Endodermal cell (in vitro differentiated cells): Measurements from ENCODE around the gene GXYLT2. TPM values are rescaled to one million over a fixed set of nuclear protein-coding genes. Genes with fewer than 3 reads are reported as not detected.

Experiments
- DNase-seq: peaks from one replicate; pipeline ENCODE4 v3.0.0-alpha.2; 2017
- H3K27ac ChIP-seq: 2 replicates; pipeline ENCODE4 v1.5.1; 2013; ENCODE audit warnings: mild to moderate bottlenecking, low read depth, low read length, moderate library complexity
- H3K27me3 ChIP-seq: 2 replicates; pipeline ENCODE4 v1.6.1; 2013; ENCODE audit warnings: mild to moderate bottlenecking, low read length, moderate library complexity; ENCODE audit not compliant: insufficient read depth, control insufficient read depth, poor library complexity, severe bottlenecking
- H3K36me3 ChIP-seq: 2 replicates; pipeline ENCODE4 v1.7.0; 2013; ENCODE audit warnings: mild to moderate bottlenecking, low read length, moderate library complexity; ENCODE audit not compliant: control insufficient read depth, insufficient read depth
- H3K4me1 ChIP-seq: one replicate; pipeline ENCODE4 v1.7.0; 2013; ENCODE audit warnings: low read length; ENCODE audit not compliant: control insufficient read depth, insufficient read depth
- H3K4me3 ChIP-seq: 2 replicates; pipeline ENCODE4 v1.5.1; 2013; ENCODE audit warnings: mild to moderate bottlenecking, low read length, moderate library complexity
- H3K9ac ChIP-seq: 2 replicates; pipeline ENCODE4 v1.6.1; 2013; ENCODE audit warnings: mild to moderate bottlenecking, low read length, moderate library complexity; ENCODE audit not compliant: poor library complexity, severe bottlenecking; ENCODE audit errors: extremely low read depth
- H3K9me3 ChIP-seq: 2 replicates; pipeline ENCODE4 v1.6.1; 2013; ENCODE audit warnings: mild to moderate bottlenecking, low read length, moderate library complexity; ENCODE audit not compliant: control insufficient read depth
- H3K27ac Mint-ChIP-seq: 2 replicates; pipeline ENCODE4 v1.8.0; 2020; ENCODE audit warnings: mixed read lengths
- H3K27me3 Mint-ChIP-seq: 2 replicates; pipeline ENCODE4 v1.8.0; 2021; ENCODE audit warnings: mild to moderate bottlenecking, mixed read lengths; ENCODE audit not compliant: insufficient read depth
- H3K36me3 Mint-ChIP-seq: 2 replicates; pipeline ENCODE4 v1.8.0; 2020; ENCODE audit warnings: low read depth, mixed read lengths
- H3K4me1 Mint-ChIP-seq: 2 replicates; pipeline ENCODE4 v1.8.0; 2020; ENCODE audit warnings: mixed read lengths
- H3K4me3 Mint-ChIP-seq: 2 replicates; pipeline ENCODE4 v1.8.0; 2020; ENCODE audit warnings: mild to moderate bottlenecking, moderate library complexity, mixed read lengths
- H3K9me3 Mint-ChIP-seq: 2 replicates; pipeline ENCODE4 v1.8.0; 2020; ENCODE audit warnings: mild to moderate bottlenecking, mixed read lengths
- CTCF ChIP-seq: fragments of 200-600 bp; sonication (generic); conservative IDR thresholded peaks from 2 replicates; pipeline ENCODE4 v1.5.0; 2021; ENCODE audit warnings: antibody characterized with exemption, mild to moderate bottlenecking
- WGBS, 2 experiments: methylation state at CpG; one replicate each; pipeline versions ENCODE4 v1.1.5 to v1.1.7; 2013; ENCODE audit warnings: missing lambda C conversion rate in 2 of 2, mixed read lengths in 1 of 2; ENCODE audit not compliant: insufficient coverage in 1 of 2, insufficient read length in 1 of 2; 5-methylcytosine and 5-hydroxymethylcytosine counted together
- total RNA-seq, 2 donors: library from RNA; stranded (reverse); fragmentation: NEBNext Ultra II Directional in 1 of 2; extraction: Animal tissue kit (Norgen Biotek cat#: 25700) in 1 of 2; gene quantifications; 2 replicates in 1 of 2; 3 replicates in 1 of 2; pipeline ENCODE4 v1.2.1, GENCODE V29; 2021

GXYLT2 gene
- total RNA-seq, 2 donors from 2014 or later: 7.0 to 14.3 TPM

- H3K9me3 Mint-ChIP-seq: no peaks in the 10 kb centered on the region
- H3K36me3 ChIP-seq: peaks cover 39% of the 10 kb centered on the region
Measured at GRCh38 chr3:72996473-72997333, 108.9 kb downstream of the GXYLT2 start, which contains the start of gene PPP4R2. Gene PPP4R2 (plus strand): TSS chr3:72996811. CDS start chr3:72997038, 227 bp downstream.

GRCh38 chr3:72997421-72997961 is 109.6 kb downstream of the GXYLT2 start:
- Mint-ChIP-seq H3K36me3 (peaks cover 41% of the 10 kb centered on the region), H3K4me1 (peaks cover 26% of the 10 kb centered on the region), H3K4me3 (peak overlapping the region; percentile 86), H3K27me3 (no peaks in the 10 kb centered on the region), H3K9me3 (no peaks in the 10 kb centered on the region), H3K27ac (peak overlapping the region; percentile 87)
- TF ChIP-seq CTCF: peak; percentile 74
- peak overlapping the region; percentile 100 for H3K4me3 ChIP-seq
- 0% methylated on average over 12 to 16 of the region's 16 CpGs for WGBS, 2 experiments
- no peaks in the 10 kb centered on the region for H3K4me1 ChIP-seq
- peak overlapping the region; percentile 96 for H3K27ac ChIP-seq
- no peaks in the 10 kb centered on the region for H3K9me3 ChIP-seq
- H3K9ac ChIP-seq: peak overlapping the region; percentile 99
- no peaks in the 10 kb centered on the region for H3K27me3 ChIP-seq
- H3K36me3 ChIP-seq: peaks cover 45% of the 10 kb centered on the region
- DNase-seq: peak; percentile 68

More at GRCh38 chr3:72996473-72997333, 108.9 kb downstream of the GXYLT2 start, which contains the start of gene PPP4R2:
- Mint-ChIP-seq H3K36me3 (peaks cover 34% of the 10 kb centered on the region), H3K4me1 (peaks cover 23% of the 10 kb centered on the region), H3K27ac (peak within 1 kb of the TSS; percentile 91), H3K27me3 (no peaks in the 10 kb centered on the region), H3K4me3 (peak within 1 kb of the TSS; percentile 86)
- peak within 1 kb of the TSS; percentile 99 for H3K9ac ChIP-seq
- TF ChIP-seq CTCF: no peak
- 1 to 4% methylated on average over 11 to 60 of the region's 75 CpGs for WGBS, 2 experiments
- no peaks in the 10 kb centered on the region for H3K9me3 ChIP-seq
- H3K4me3 ChIP-seq: peak within 1 kb of the TSS; percentile 100
- H3K27me3 ChIP-seq: no peaks in the 10 kb centered on the region
- H3K27ac ChIP-seq: peak within 1 kb of the TSS; percentile 96
- no peaks in the 10 kb centered on the region for H3K4me1 ChIP-seq
- DNase-seq: peak; percentile 96

GRCh38 chr3:72998466-72998865 is 110.6 kb downstream of the GXYLT2 start:
- no peaks in the 10 kb centered on the region for H3K27me3 Mint-ChIP-seq
- peaks cover 28% of the 10 kb centered on the region for H3K4me1 Mint-ChIP-seq
- H3K9me3 Mint-ChIP-seq: no peaks in the 10 kb centered on the region
- H3K27ac Mint-ChIP-seq: peak overlapping the region; percentile 79
- DNase-seq: no peak
- 20 to 49% methylated on average over 2 to 4 of the region's 4 CpGs for WGBS, 2 experiments
- H3K4me3 ChIP-seq: peak overlapping the region; percentile 100
- no peak for TF ChIP-seq CTCF
- peaks cover 54% of the 10 kb centered on the region for H3K36me3 ChIP-seq
- H3K27me3 ChIP-seq: no peaks in the 10 kb centered on the region
- H3K9ac ChIP-seq: peak overlapping the region; percentile 99
- no peaks in the 10 kb centered on the region for H3K4me1 ChIP-seq
- H3K36me3 Mint-ChIP-seq: peaks cover 47% of the 10 kb centered on the region
- peak overlapping the region; percentile 86 for H3K4me3 Mint-ChIP-seq
- no peak overlapping the region for H3K27ac ChIP-seq
- H3K9me3 ChIP-seq: no peaks in the 10 kb centered on the region
